Fibroblast of pulmonary artery (primary cell): ENCODE data around the gene ADAMTS8.

Source experiments
- DNase-seq: peaks from one replicate; pipeline ENCODE4 v3.0.0-alpha.2; 2010; ENCODE audit warnings: low read depth
- H3K4me3 ChIP-seq: replicated peaks from 2 replicates; pipeline ENCODE4 v1.5.1; 2011; ENCODE audit warnings: low read depth, mild to moderate bottlenecking, control low read depth, low read length, moderate library complexity
- CTCF ChIP-seq: IDR thresholded peaks from 2 replicates; pipeline ENCODE4 v1.5.1; 2011; ENCODE audit warnings: mild to moderate bottlenecking, control low read depth, low read length, inconsistent platforms; ENCODE audit errors: missing control alignments

ADAMTS8 gene

GRCh38 chr11:130435671-130436070 is 7.3 kb upstream of the ADAMTS8 start:
- DNase-seq, result peak; percentile 39
- H3K4me3 ChIP-seq, result no peak overlapping the region
- TF ChIP-seq CTCF, result no peak

- peak overlapping the region; percentile 70 for H3K4me3 ChIP-seq
- TF ChIP-seq CTCF, result peak; percentile 86
- peak; percentile 89 for DNase-seq
These were observed 6.3 kb upstream of the ADAMTS8 start for GRCh38 chr11:130434521-130435223.

- DNase-seq, result no peak
- H3K4me3 ChIP-seq, result no peak overlapping the region
- TF ChIP-seq CTCF, result no peak
These were observed 4.9 kb upstream of the ADAMTS8 start for GRCh38 chr11:130433357-130433756.

GRCh38 chr11:130431801-130432200 is 3.4 kb upstream of the ADAMTS8 start:
- no peak for TF ChIP-seq CTCF
- peak; percentile 33 for DNase-seq
- no peak overlapping the region for H3K4me3 ChIP-seq

- no peak overlapping the region for H3K4me3 ChIP-seq
- peak; percentile 71 for TF ChIP-seq CTCF
- DNase-seq, result peak; percentile 79
These were observed 2.9 kb upstream of the ADAMTS8 start for GRCh38 chr11:130431331-130431773.

GRCh38 chr11:130429983-130430382 is 1.6 kb upstream of the ADAMTS8 start:
- H3K4me3 ChIP-seq, result no peak overlapping the region
- DNase-seq, result no peak
- TF ChIP-seq CTCF, result no peak

- no peak for TF ChIP-seq CTCF
- DNase-seq, result no peak
- H3K4me3 ChIP-seq, result no peak overlapping the region
These were observed 792 bp upstream of the ADAMTS8 start for GRCh38 chr11:130429120-130429681.
